Natural killer cell treated with Interleukin-12 subunit alpha and Interleukin-12 subunit beta and Interleukin-15 and Interleukin-18, amount 100 ng/mL, for 72 hours (primary cell): ENCODE measurements around the gene SSBP1. TPM values are rescaled to one million over a fixed set of nuclear protein-coding genes. Genes with fewer than 3 reads are reported as not detected.
"Not testable (repeated sequence)": the region's sequence is repeated elsewhere in the genome, so short reads cannot be mapped to it uniquely, and the experiment has no call there.

Experiments used
- ATAC-seq, 2 donors: fragments of 150-1000 bp; cut with Tn5 transposase in 1 of 2; sonication (Bioruptor Pico), chemical (Tn5 transposase) in 1 of 2; 2 replicates each; pipeline ENCODE4 v1.10.0; 2021
- DNase-seq: peaks from one replicate; pipeline ENCODE4 v3.0.0; 2022; ENCODE audit warnings: low spot score
- H3K27ac Mint-ChIP-seq, 2 donors: 1 replicate in 1 of 2; 2 replicates in 1 of 2; pipeline ENCODE4 v1.8.0; 2022; ENCODE audit warnings: mixed read lengths in 2 of 2, mild to moderate bottlenecking in 1 of 2, moderate library complexity in 1 of 2
- H3K27me3 Mint-ChIP-seq, 2 donors: 1 replicate in 1 of 2; 2 replicates in 1 of 2; pipeline ENCODE4 v1.8.0; 2022; ENCODE audit warnings: mixed read lengths in 2 of 2
- H3K36me3 Mint-ChIP-seq: one replicate; pipeline ENCODE4 v1.8.0; 2022; ENCODE audit warnings: mixed read lengths
- H3K4me1 Mint-ChIP-seq, 2 donors: 1 replicate in 1 of 2; 2 replicates in 1 of 2; pipeline ENCODE4 v1.8.0; 2022; ENCODE audit warnings: low read depth in 2 of 2, mixed read lengths in 2 of 2, mild to moderate bottlenecking in 1 of 2
- H3K4me3 Mint-ChIP-seq: one replicate; pipeline ENCODE4 v1.8.0; 2022; ENCODE audit warnings: mixed read lengths
- H3K9me3 Mint-ChIP-seq: 2 replicates; pipeline ENCODE4 v1.8.0; 2022; ENCODE audit warnings: mixed read lengths
- total RNA-seq, 2 donors: library from RNA; stranded (reverse); gene quantifications; one replicate each; pipeline ENCODE4 v1.2.3, GENCODE V29; 2022

Gene SSBP1
- total RNA-seq, 2 donors from 2014 or later: 163 to 208 TPM

- Mint-ChIP-seq H3K27ac (peak overlapping the region in 1 of 2 donors; percentile 3), H3K36me3 (peaks cover 53% of the 10 kb centered on the region), H3K4me3 (no peak overlapping the region)
Measured at GRCh38 chr7:141754939-141755338, 16.8 kb downstream of the SSBP1 start.

GRCh38 chr7:141763797-141764196 lies 25.6 kb downstream of the SSBP1 start, which contains the start of gene TAS2R3:
TSS of gene TAS2R3 (plus strand) at chr7:141764097. CDS start at chr7:141764159, 62 bp downstream.
- Mint-ChIP-seq H3K36me3 (peaks cover 23% of the 10 kb centered on the region), H3K9me3 (no peaks in the 10 kb centered on the region), H3K4me3 (no peak within 1 kb of the TSS), H3K4me1 (peaks cover 9 to 11% of the 10 kb centered on the region in 2 donors), H3K27ac (peak within 1 kb of the TSS in 1 of 2 donors; percentile 30), H3K27me3 (no peaks in the 10 kb centered on the region)
- ATAC-seq: no peak
- DNase-seq: no peak

More at GRCh38 chr7:141754939-141755338, 16.8 kb downstream of the SSBP1 start:
- ATAC-seq: no peak
- no peaks in the 10 kb centered on the region for H3K27me3 Mint-ChIP-seq
- DNase-seq: no peak
- peaks cover 10% of the 10 kb centered on the region for H3K9me3 Mint-ChIP-seq
- H3K4me1 Mint-ChIP-seq: peaks cover 0 to 4% of the 10 kb centered on the region in 2 donors

GRCh38 chr7:141770083-141770583 lies 32.0 kb downstream of the SSBP1 start:
- H3K9me3 Mint-ChIP-seq, DNase-seq, ATAC-seq, H3K27me3 Mint-ChIP-seq, H3K27ac Mint-ChIP-seq, H3K4me3 Mint-ChIP-seq, H3K4me1 Mint-ChIP-seq: not testable (repeated sequence)
- H3K36me3 Mint-ChIP-seq: peaks cover 17% of the 10 kb centered on the region

GRCh38 chr7:141776374-141776773 lies 38.2 kb downstream of the SSBP1 start, which contains the start of gene TAS2R4:
TSS of gene TAS2R4 (plus strand) at chr7:141776674. CDS start at chr7:141778489, 1,815 bp downstream.
- Mint-ChIP-seq H3K9me3 (peaks cover 4% of the 10 kb centered on the region), H3K36me3 (peaks cover 29% of the 10 kb centered on the region), H3K4me1 (peaks cover 5 to 6% of the 10 kb centered on the region in 2 donors), H3K27ac (no peak within 1 kb of the TSS), H3K27me3 (no peaks in the 10 kb centered on the region), H3K4me3 (no peak within 1 kb of the TSS)
- DNase-seq (no peak), ATAC-seq (no peak)

- Mint-ChIP-seq H3K4me1 (peaks cover 3 to 5% of the 10 kb centered on the region in 2 donors), H3K36me3 (no peaks in the 10 kb centered on the region), H3K9me3 (no peaks in the 10 kb centered on the region), H3K27ac (no peak overlapping the region), H3K4me3 (no peak overlapping the region), H3K27me3 (no peaks in the 10 kb centered on the region)
- ATAC-seq: no peak
- DNase-seq: peak; percentile 74
Measured at GRCh38 chr7:141785706-141786552, 47.8 kb downstream of the SSBP1 start.

- DNase-seq: no peak
- no peak for ATAC-seq
- no peaks in the 10 kb centered on the region for H3K27me3 Mint-ChIP-seq
- H3K36me3 Mint-ChIP-seq: no peaks in the 10 kb centered on the region
- H3K9me3 Mint-ChIP-seq: no peaks in the 10 kb centered on the region
- no peak overlapping the region for H3K4me3 Mint-ChIP-seq
- H3K27ac Mint-ChIP-seq: no peak overlapping the region
- peaks cover 3 to 5% of the 10 kb centered on the region in 2 donors for H3K4me1 Mint-ChIP-seq
Measured at GRCh38 chr7:141788296-141788695, 50.1 kb downstream of the SSBP1 start.

- Mint-ChIP-seq H3K27me3 (no peaks in the 10 kb centered on the region), H3K27ac (no peak within 1 kb of the TSS), H3K36me3 (no peaks in the 10 kb centered on the region), H3K9me3 (no peaks in the 10 kb centered on the region), H3K4me3 (no peak within 1 kb of the TSS), H3K4me1 (peaks cover 3 to 5% of the 10 kb centered on the region in 2 donors)
- ATAC-seq (no peak), DNase-seq (no peak)
Measured at GRCh38 chr7:141789917-141790316, 51.8 kb downstream of the SSBP1 start, which contains the start of gene TAS2R5. TSS of gene TAS2R5 (plus strand) at chr7:141790217. CDS start at chr7:141790362, 145 bp downstream.

GRCh38 chr7:141792526-141792925 lies 54.4 kb downstream of the SSBP1 start:
- H3K27me3 Mint-ChIP-seq: no peaks in the 10 kb centered on the region
- no peaks in the 10 kb centered on the region for H3K9me3 Mint-ChIP-seq
- H3K36me3 Mint-ChIP-seq: no peaks in the 10 kb centered on the region
- no peak for DNase-seq
- H3K4me3 Mint-ChIP-seq: no peak overlapping the region
- H3K27ac Mint-ChIP-seq: no peak overlapping the region
- no peaks in the 10 kb centered on the region for H3K4me1 Mint-ChIP-seq
- ATAC-seq: no peak

Other genes starting within 250 kb of the SSBP1 start
- 100 to 1,000 TPM in 1 of 2 donors, 10 to 100 TPM in 1; 86.9 to 140 TPM for gene AGK, start 186.9 kb upstream of the SSBP1 start, total RNA-seq
- gene DENND11, start 36.2 kb upstream of the SSBP1 start, total RNA-seq: 10 to 100 TPM; 24.7 to 40.0 TPM
- gene WEE2, start 30.0 kb upstream of the SSBP1 start, total RNA-seq: under 1 TPM in 1 of 2 donors, not detected in 1; 0.17 TPM
- gene TAS2R3, start 25.7 kb downstream of the SSBP1 start, total RNA-seq: 1 to 10 TPM in 1 of 2 donors, under 1 TPM in 1; 0.78 to 3.3 TPM
- 1 to 10 TPM in 1 of 2 donors, under 1 TPM in 1; 0.69 to 1.8 TPM for gene TAS2R4, start 38.3 kb downstream of the SSBP1 start, total RNA-seq
- gene TAS2R5, start 51.9 kb downstream of the SSBP1 start, total RNA-seq: 1 to 10 TPM in 1 of 2 donors, under 1 TPM in 1; 0.83 to 3.0 TPM
- not detected for gene PRSS37, start 103.1 kb downstream of the SSBP1 start, total RNA-seq
- not detected for gene OR9A4, start 178.0 kb downstream of the SSBP1 start, total RNA-seq
- gene CLEC5A, start 208.6 kb downstream of the SSBP1 start, total RNA-seq: not detected
- not detected for gene TAS2R38, start 235.4 kb downstream of the SSBP1 start, total RNA-seq